Upper lobe of left lung (tissue), 4 donors: Measurements from ENCODE around the gene KLHL7.

Experiments
- CTCF ChIP-seq, 6 experiments: fragments of 450-650 bp in 4 of 6; fragments of 200-600 bp in 2 of 6; sonication (generic) in 2 of 6; IDR thresholded peaks; one replicate each; pipeline ENCODE4 v1.5.1; 2016 to 2019; ENCODE audit warnings: antibody characterized with exemption in 6 of 6
- EP300 ChIP-seq, 4 donors: sonication (generic); formaldehyde crosslinking; IDR thresholded peaks; one replicate each; pipeline ENCODE4 v1.5.1; 2017; ENCODE audit warnings: antibody characterized with exemption in 4 of 4, control low read depth in 2 of 4

GRCh38 chr7:23157679-23158078 is 52.1 kb downstream of the KLHL7 start:
- no peak for TF ChIP-seq EP300 (IDR thresholded peaks at IDR 0.05)
- no peak for TF ChIP-seq CTCF (IDR thresholded peaks at IDR 0.05)
